Stimulated activated naive B cell treated with anti-CD40 and anti-IgM and Interleukin-4, amounts not matched to agents 10 μg/mL and 1 μg/mL and 100 μg/mL, for 72 hours (primary cell): ENCODE measurements around the gene SS18L1.

Source experiments
- ATAC-seq, 2 donors: fragments of 150-1000 bp; cut with Tn5 transposase; replicated peaks; 2 replicates each; pipeline ENCODE4 v1.10.0; 2021; ENCODE audit warnings: moderate library complexity in 1 of 2
- DNase-seq: peaks from one replicate; pipeline ENCODE4 v3.0.0; 2021
- H3K27ac Mint-ChIP-seq: one replicate; pipeline ENCODE4 v1.8.0; 2022; ENCODE audit warnings: mild to moderate bottlenecking, mixed read lengths
- H3K27me3 Mint-ChIP-seq, 2 donors: one replicate each; pipeline ENCODE4 v1.8.0; 2022; ENCODE audit warnings: mixed read lengths in 2 of 2
- H3K36me3 Mint-ChIP-seq, 2 donors: one replicate each; pipeline ENCODE4 v1.8.0; 2022; ENCODE audit warnings: mixed read lengths in 2 of 2, mild to moderate bottlenecking in 1 of 2
- H3K4me1 Mint-ChIP-seq, 2 donors: one replicate each; pipeline ENCODE4 v1.8.0; 2022; ENCODE audit warnings: mixed read lengths in 2 of 2, mild to moderate bottlenecking in 1 of 2
- H3K4me3 Mint-ChIP-seq, 2 donors: one replicate each; pipeline ENCODE4 v1.8.0; 2022; ENCODE audit warnings: mild to moderate bottlenecking in 2 of 2, mixed read lengths in 2 of 2, moderate library complexity in 1 of 2
- H3K9me3 Mint-ChIP-seq, 2 donors: one replicate each; pipeline ENCODE4 v1.8.0; 2022; ENCODE audit warnings: mixed read lengths in 2 of 2, mild to moderate bottlenecking in 1 of 2

Gene SS18L1

DNA sequence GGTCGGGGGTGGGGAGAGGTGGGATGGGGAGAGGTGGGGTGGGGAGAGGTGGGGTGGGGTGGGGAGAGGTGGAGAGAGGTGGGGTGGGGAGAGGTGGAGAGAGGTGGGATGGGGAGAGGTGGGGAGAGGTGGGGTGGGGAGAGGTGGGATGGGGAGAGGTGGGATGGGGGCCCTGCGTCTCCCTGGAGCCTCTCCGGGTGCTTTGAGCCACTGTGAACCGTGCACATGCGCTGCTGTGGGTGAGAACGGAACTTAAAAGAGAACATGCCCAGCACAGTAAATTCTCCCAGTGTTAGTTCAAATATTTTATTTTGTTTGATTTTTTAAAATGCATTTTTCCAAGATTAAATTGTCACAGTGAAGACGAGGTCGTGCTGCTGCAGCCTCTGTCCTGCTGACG, 16.7 kb downstream of the SS18L1 start:
- ATAC-seq (no peak), DNase-seq (no peak)
- Mint-ChIP-seq H3K9me3 (no peaks in the 10 kb centered on the region), H3K4me1 (peaks cover 23 to 28% of the 10 kb centered on the region in 2 donors), H3K36me3 (peaks cover 30 to 49% of the 10 kb centered on the region in 2 donors), H3K27me3 (no peaks in the 10 kb centered on the region), H3K27ac (no peak overlapping the region), H3K4me3 (no peak overlapping the region)

DNA sequence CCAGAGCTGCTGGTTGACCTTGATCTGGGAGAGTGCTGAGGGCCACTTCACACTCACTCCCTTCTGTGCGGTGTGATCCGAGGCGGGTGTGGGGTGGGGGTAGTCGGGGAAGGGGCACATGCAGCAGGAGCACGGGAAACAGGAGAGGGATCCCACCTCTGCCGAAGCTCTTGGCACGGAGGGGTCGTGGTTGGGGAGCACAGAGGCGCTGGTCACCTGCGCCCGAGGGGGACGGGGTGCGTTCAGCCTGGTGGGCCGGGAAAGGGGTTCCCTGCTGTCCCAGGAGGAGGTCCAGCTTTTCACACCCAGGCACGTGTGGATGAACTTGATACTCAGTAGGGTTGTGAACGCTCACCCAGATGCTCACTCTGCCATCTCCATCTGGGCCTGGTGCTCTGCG, 17.3 kb downstream of the SS18L1 start:
- DNase-seq: no peak
- no peaks in the 10 kb centered on the region for H3K27me3 Mint-ChIP-seq
- peaks cover 33 to 47% of the 10 kb centered on the region in 2 donors for H3K36me3 Mint-ChIP-seq
- H3K4me3 Mint-ChIP-seq: no peak overlapping the region
- no peak for ATAC-seq
- no peak overlapping the region for H3K27ac Mint-ChIP-seq
- H3K9me3 Mint-ChIP-seq: no peaks in the 10 kb centered on the region
- peaks cover 17 to 23% of the 10 kb centered on the region in 2 donors for H3K4me1 Mint-ChIP-seq

DNA sequence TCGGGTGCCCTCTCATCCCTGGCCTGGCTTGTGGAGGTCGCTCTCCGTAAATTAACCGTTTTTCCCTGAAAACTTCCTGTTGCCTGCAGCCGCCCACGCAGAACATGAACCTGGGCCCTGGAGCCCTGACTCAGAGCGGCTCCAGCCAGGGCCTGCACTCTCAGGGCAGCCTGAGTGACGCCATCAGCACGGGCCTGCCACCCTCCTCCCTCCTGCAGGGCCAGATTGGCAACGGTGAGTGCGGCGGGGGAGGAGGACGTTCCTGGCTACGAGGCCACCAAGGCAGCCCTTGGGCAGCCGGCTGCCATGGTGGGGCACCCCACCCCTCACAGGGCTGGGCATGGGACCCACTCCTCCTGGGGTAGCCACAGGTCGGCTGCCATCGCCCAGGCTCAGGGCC, 17.8 kb downstream of the SS18L1 start:
- no peaks in the 10 kb centered on the region for H3K27me3 Mint-ChIP-seq
- ATAC-seq (no peak), DNase-seq (no peak)
- H3K4me1 Mint-ChIP-seq: peaks cover 13 to 18% of the 10 kb centered on the region in 2 donors
- no peak overlapping the region for H3K27ac Mint-ChIP-seq
- H3K36me3 Mint-ChIP-seq: peaks cover 36 to 50% of the 10 kb centered on the region in 2 donors
- no peak overlapping the region for H3K4me3 Mint-ChIP-seq
- no peaks in the 10 kb centered on the region for H3K9me3 Mint-ChIP-seq

DNA sequence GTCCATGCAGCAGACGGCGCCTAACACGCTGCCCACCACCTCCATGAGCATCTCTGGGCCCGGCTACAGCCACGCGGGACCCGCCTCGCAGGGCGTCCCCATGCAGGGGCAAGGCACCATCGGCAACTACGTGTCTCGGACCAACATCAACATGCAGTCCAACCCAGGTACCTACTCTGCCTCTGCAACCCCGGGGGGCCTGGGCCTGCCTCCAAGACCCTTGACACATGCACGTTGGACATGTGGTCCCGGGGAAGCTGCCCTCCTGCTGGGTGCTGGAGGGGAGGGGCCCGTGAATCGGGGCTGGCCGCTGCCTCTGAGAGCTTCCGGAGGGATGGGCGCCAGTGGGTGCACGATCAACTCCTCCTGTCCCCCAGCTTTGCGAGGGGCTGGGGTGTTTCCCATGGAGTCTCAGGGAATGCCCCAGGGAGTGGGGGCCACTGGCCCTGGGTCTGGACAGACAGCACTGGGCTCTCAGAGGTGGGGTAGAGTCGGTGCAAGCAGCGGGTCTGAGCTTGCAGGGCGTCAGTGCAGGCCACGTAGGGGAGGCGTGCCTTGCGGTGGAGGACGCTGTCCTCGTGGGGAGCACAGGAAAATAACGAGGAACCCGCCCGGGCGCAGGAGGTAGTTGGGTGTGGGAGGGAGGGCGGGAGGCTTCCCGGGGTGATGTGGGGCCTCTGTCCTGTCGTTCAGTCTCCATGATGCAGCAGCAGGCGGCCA, 19.4 kb downstream of the SS18L1 start:
- Mint-ChIP-seq H3K27me3 (no peaks in the 10 kb centered on the region), H3K27ac (no peak overlapping the region), H3K4me1 (peaks cover 10 to 11% of the 10 kb centered on the region in 2 donors), H3K9me3 (no peaks in the 10 kb centered on the region), H3K36me3 (peaks cover 37 to 53% of the 10 kb centered on the region in 2 donors), H3K4me3 (no peak overlapping the region)
- DNase-seq: no peak
- no peak for ATAC-seq

DNA sequence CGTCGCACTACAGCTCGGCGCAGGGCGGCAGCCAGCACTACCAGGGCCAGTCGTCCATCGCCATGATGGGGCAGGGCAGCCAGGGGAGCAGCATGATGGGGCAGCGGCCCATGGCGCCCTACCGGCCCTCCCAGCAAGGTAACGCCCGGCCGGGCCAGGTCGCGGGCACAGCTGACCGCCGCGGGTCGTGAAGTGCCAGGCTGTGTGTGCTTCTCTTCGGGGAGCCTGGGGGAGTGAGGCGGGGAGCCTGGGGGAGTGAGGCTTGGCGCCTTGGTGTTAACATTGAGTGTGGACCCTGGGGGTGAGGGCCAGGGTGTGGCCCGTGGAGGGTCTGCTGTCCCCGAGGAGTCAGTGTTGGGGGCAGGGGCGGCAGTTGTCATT, 19.9 kb downstream of the SS18L1 start:
- Mint-ChIP-seq H3K36me3 (peaks cover 42 to 57% of the 10 kb centered on the region in 2 donors), H3K27ac (no peak overlapping the region), H3K27me3 (no peaks in the 10 kb centered on the region), H3K4me3 (no peak overlapping the region), H3K4me1 (peaks cover 10% of the 10 kb centered on the region in 2 donors), H3K9me3 (no peaks in the 10 kb centered on the region)
- ATAC-seq: no peak
- DNase-seq: no peak

DNA sequence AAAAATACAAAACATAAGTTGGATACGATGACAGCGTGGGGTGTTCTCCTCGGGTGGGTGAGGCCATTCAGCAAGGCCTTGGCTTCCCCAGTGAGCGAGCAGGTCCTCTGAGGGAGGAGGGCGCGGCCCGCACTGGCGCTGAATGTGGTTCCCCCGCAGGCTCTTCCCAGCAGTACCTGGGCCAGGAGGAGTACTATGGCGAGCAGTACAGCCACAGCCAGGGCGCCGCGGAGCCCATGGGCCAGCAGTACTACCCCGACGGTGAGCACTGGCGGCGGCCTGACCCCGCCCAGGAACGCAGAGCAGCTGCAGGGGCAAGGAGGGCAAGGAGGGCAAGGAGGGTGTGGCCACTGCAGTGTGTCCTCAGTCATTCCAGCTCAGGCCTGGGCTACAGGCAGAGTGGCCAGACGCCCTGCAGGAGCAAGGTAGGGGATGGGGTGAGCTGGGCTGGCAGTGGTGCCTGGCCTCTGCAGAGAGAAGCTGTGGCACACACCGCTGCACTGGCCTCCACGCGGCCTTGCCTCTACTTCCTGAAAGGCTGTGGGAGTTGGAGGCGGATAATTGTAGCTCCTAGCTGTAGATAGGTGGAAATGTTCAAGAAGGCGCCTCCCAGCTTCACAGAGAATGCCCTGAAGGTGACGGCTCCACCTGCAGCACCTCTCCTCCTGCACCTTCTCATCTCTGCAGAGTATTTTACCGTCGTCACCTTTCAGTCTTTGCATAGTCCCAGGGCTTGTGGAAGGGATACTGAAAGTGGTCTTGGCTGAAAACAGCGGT, 20.6 kb downstream of the SS18L1 start:
- Mint-ChIP-seq H3K36me3 (peaks cover 43 to 62% of the 10 kb centered on the region in 2 donors), H3K9me3 (no peaks in the 10 kb centered on the region), H3K27ac (no peak overlapping the region), H3K4me1 (peaks cover 8% of the 10 kb centered on the region in 2 donors), H3K27me3 (no peaks in the 10 kb centered on the region), H3K4me3 (no peak overlapping the region)
- no peak for DNase-seq
- ATAC-seq: no peak

DNA sequence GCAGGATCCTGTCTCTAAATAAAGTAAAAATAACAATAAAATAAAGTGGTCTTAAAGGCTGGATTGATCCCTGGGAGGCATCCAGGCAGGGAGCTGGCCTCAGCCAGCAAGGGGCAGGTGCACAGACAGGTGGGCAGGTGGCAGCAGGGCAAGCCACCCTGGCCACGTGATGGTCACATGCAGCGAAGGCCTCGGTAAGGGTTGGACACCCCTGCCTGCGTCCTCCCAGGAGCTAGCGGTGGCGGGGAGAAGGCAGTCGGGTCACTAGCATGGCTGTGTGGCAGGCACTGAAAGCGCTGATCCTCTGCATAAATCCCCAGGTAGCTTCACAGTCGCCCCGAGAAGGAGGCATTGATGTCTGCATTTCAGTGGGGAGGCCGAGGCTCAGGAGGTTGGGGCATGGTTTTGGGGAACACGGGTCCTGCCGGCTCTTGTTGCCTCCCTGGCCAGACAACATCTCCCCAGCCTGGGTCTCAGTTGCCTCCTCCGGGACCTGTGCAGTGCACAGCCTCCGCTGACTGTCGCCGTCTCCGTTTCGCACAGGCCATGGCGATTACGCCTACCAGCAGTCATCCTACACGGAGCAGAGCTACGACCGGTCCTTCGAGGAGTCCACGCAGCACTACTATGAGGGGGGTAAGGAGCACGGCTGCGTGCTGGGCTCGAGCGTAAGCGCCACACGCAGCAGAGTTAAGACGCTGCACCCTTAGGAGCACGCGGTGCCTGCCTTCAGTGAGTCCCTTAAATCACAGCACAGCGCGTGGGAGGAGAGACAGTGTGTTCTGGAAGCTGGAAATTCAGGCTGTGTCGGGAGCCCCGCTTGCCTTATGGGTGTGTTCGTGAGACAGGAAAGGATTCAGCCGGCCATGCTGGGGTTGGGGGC, 21.6 kb downstream of the SS18L1 start:
- Mint-ChIP-seq H3K27ac (no peak overlapping the region), H3K4me3 (no peak overlapping the region), H3K36me3 (peaks cover 43 to 64% of the 10 kb centered on the region in 2 donors), H3K4me1 (peaks cover 0 to 3% of the 10 kb centered on the region in 2 donors), H3K9me3 (no peaks in the 10 kb centered on the region), H3K27me3 (no peaks in the 10 kb centered on the region)
- ATAC-seq: no peak
- no peak for DNase-seq

DNA sequence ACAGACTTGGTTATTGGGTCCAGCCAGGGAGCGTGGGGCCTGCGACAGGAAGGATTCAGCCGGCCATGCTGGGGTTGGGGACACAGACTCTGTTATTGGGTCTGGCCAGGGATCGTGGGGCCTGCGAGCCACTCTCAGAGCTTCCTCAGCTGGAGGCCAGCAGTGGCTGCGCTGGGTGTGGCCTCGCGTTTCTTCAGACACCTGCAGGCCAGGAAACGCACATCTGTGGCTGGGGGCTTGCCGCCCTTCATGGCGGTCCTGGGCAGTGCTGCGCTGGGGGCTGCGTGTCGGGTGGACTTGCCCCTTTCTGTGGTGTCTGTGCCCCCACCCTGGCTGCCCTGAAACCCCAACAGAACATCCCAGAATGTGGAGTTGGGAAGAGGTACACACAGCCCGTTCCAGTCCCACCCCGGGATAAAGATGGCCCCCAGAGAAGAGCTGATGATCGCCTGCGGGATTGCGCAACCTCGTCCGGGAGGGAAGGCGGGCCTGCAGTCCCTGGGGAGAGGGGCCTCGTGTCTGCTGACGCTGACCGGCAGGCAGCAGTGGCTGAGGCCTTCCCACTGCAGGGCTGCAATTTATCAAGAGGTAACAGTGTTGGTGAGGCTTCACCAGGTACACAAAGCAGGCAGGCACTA, 22.3 kb downstream of the SS18L1 start:
- Mint-ChIP-seq H3K4me1 (no peaks in the 10 kb centered on the region), H3K9me3 (no peaks in the 10 kb centered on the region), H3K36me3 (peaks cover 43 to 58% of the 10 kb centered on the region in 2 donors), H3K4me3 (no peak overlapping the region), H3K27ac (no peak overlapping the region), H3K27me3 (no peaks in the 10 kb centered on the region)
- ATAC-seq (no peak), DNase-seq (no peak)

DNA sequence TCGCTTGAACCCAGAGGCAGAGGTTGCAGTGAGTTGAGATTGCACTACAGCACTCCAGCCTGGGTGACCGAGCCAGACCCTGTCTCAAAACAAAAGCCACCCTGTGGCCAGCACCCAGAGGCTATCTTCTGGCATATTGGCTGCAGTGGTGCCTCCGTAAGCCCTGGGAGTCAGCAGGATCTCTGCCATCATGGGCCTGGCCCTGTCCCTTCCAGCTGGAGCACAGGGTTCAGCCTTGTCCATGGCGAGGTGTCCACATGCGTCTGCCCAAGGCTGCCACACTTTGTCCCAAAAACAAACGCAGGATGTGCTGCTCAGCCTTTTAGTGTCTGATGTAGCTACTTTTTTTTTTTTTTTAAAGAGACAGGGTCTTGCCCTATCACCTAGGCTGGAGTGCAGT, 23.9 kb downstream of the SS18L1 start:
- Mint-ChIP-seq H3K27me3 (no peaks in the 10 kb centered on the region), H3K36me3 (peaks cover 43 to 52% of the 10 kb centered on the region in 2 donors), H3K27ac (no peak overlapping the region), H3K9me3 (no peaks in the 10 kb centered on the region), H3K4me1 (no peaks in the 10 kb centered on the region), H3K4me3 (no peak overlapping the region)
- DNase-seq (no peak), ATAC-seq (no peak)

DNA sequence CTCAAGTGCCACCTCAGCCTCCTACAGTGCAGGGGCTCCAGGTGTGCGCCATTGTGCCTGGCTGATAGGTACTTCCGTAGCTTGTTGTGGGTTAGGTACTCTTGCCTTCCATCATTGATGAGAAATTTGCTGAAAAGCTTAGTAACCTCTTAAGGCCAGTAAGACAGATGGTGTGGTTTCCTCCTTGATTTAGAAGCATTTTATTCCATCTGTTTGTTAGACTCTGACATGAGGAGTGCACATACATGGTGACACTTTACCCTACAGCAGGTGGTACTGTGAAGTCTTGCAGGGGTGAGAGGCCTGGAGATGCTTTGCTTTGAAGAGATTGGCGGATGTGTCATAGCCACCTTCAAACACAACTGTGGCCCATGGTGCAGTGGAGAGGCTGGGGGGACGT, 24.5 kb downstream of the SS18L1 start:
- ATAC-seq: no peak
- no peak for DNase-seq
- Mint-ChIP-seq H3K36me3 (peaks cover 40 to 50% of the 10 kb centered on the region in 2 donors), H3K4me1 (no peaks in the 10 kb centered on the region), H3K27me3 (no peaks in the 10 kb centered on the region), H3K27ac (no peak overlapping the region), H3K9me3 (no peaks in the 10 kb centered on the region), H3K4me3 (no peak overlapping the region)

DNA sequence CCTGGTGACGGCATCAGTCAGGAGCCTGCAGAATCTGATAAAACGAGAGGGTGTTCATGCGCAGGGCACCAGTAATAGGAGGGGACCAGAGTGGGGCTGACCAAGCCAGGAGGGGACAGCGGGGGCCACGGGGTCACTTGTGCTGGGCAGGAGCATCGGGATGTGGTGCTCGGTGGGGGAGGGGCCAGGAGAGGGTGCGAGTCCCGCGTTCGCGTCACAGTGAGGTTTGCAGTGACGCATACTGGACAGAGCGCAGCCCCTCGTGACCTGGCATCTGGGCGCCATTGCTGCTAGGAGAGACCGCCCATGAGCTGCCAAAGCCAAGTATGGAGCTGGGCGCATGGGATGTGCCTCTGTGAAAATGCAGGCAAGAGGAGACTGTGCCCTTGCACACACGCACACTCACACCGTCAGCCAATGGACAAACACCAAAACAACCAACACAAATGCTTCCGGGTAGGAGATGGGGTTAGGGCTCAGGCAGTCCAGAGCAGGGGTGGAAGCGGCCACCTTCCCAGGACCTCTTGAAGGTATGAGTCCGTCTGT, 25.4 kb downstream of the SS18L1 start:
- Mint-ChIP-seq H3K27ac (no peak overlapping the region), H3K4me3 (no peak overlapping the region), H3K36me3 (peaks cover 37 to 45% of the 10 kb centered on the region in 2 donors), H3K9me3 (no peaks in the 10 kb centered on the region), H3K27me3 (no peaks in the 10 kb centered on the region), H3K4me1 (no peaks in the 10 kb centered on the region)
- DNase-seq (no peak), ATAC-seq (no peak)

DNA sequence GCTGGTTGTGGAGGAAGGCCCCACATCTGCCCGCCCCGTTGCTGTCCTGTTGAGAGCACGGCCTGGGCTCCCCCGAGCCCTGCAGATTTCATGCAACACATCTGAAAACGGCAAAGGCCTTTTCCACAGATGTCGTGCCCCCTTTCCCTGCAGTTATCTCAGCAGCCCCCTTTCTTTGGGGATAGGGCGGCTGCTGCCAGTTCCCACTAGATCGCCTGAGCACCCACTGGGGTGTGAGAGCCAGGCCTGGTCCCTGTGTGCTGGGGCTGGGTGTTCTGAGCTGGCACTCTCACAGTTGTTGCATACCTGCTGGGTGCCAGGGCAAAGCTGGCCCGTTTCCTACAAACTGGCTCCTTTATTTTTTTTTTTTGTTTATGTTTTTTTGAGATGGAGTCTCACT, 27.0 kb downstream of the SS18L1 start:
- no peak overlapping the region for H3K4me3 Mint-ChIP-seq
- H3K27ac Mint-ChIP-seq: no peak overlapping the region
- no peaks in the 10 kb centered on the region for H3K9me3 Mint-ChIP-seq
- no peaks in the 10 kb centered on the region for H3K4me1 Mint-ChIP-seq
- no peak for ATAC-seq
- DNase-seq: no peak
- peaks cover 35 to 47% of the 10 kb centered on the region in 2 donors for H3K36me3 Mint-ChIP-seq
- no peaks in the 10 kb centered on the region for H3K27me3 Mint-ChIP-seq

DNA sequence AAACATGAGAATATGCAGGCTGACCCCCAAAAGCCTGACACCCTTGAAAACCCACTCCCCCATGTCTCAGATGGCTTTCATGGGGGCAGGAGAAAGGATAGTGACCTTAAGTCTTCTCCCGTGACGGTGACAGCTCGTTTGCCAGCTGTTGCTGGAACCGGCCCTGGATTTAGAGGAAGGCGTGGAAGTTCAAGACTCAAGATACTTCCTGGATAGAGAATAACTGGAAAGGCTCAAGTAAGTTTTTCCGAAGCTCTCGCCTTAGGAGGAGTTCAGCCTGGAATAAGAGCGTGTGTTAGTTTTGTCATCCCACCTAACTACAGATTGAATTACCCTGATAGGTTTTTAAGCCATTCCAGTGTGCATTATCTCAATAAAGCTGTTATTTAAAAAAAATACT, 27.7 kb downstream of the SS18L1 start:
- no peak for ATAC-seq
- H3K4me1 Mint-ChIP-seq: no peaks in the 10 kb centered on the region
- no peak overlapping the region for H3K4me3 Mint-ChIP-seq
- H3K27me3 Mint-ChIP-seq: no peaks in the 10 kb centered on the region
- peaks cover 32 to 46% of the 10 kb centered on the region in 2 donors for H3K36me3 Mint-ChIP-seq
- no peaks in the 10 kb centered on the region for H3K9me3 Mint-ChIP-seq
- DNase-seq: no peak
- H3K27ac Mint-ChIP-seq: no peak overlapping the region

DNA sequence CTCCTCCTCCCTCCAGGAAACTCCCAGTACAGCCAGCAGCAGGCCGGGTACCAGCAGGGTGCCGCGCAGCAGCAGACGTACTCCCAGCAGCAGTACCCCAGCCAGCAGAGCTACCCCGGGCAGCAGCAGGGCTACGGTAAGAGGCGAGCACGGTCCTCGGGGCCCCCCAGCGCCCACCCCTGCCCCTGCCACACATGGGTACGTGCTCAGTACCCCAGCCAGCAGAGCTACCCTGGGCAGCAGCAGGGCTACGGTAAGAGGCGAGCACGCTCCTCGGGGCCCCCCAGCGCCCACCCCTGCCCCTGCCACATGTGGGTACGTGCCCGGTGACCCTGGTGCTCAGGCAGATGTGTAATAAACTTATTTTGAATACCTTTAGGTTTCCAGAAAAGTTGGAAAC, 29.1 kb downstream of the SS18L1 start:
- peaks cover 32 to 49% of the 10 kb centered on the region in 2 donors for H3K36me3 Mint-ChIP-seq
- no peak for DNase-seq
- no peaks in the 10 kb centered on the region for H3K4me1 Mint-ChIP-seq
- H3K4me3 Mint-ChIP-seq: no peak overlapping the region
- H3K27me3 Mint-ChIP-seq: no peaks in the 10 kb centered on the region
- no peak for ATAC-seq
- no peaks in the 10 kb centered on the region for H3K9me3 Mint-ChIP-seq
- peak overlapping the region; percentile 31 for H3K27ac Mint-ChIP-seq
